Bronchial epithelial cell (primary cell): ENCODE measurements around the gene TCF4. TPM values are rescaled to one million over a fixed set of nuclear protein-coding genes. Genes with fewer than 3 reads are reported as not detected.

Source experiments
- DNase-seq: peaks from one replicate; pipeline ENCODE4 v3.0.0-alpha.2; 2010; ENCODE audit warnings: low read depth
- FAIRE-seq: peaks from 2 replicates; lab custom pipeline; 2011; peaks lifted over from hg19 to GRCh38; lab: Jason Lieb, UNC
- H3K27me3 ChIP-seq: 2 replicates; pipeline ENCODE4 v1.5.1; 2011; ENCODE audit warnings: low read length; ENCODE audit not compliant: control insufficient read depth, insufficient read depth
- H3K36me3 ChIP-seq: 2 replicates; pipeline ENCODE4 v1.5.1; 2011; ENCODE audit warnings: low read length; ENCODE audit not compliant: control insufficient read depth, insufficient read depth
- H3K4me3 ChIP-seq: 2 replicates; pipeline ENCODE4 v1.5.1; 2011; ENCODE audit warnings: mild to moderate bottlenecking, low read depth, low read length, control low read depth
- CTCF ChIP-seq: IDR thresholded peaks from 2 replicates; pipeline ENCODE4 v1.5.1; 2011; ENCODE audit warnings: mild to moderate bottlenecking, moderate library complexity, low read length, control low read depth, inconsistent platforms; ENCODE audit not compliant: insufficient read depth, severe bottlenecking
- total RNA-seq: library from RNA; depleted of rRNA; stranded (reverse); fragments of >200 nt; gene quantifications from 2 replicates; pipeline ENCODE4 v1.2.1, GENCODE V29; 2014

Gene TCF4
- total RNA-seq, 1 donor from 2014 or later, result 10.0 TPM

GRCh38 chr18:55629133-55629532 is 41.1 kb upstream of the TCF4 start:
- H3K27me3 ChIP-seq, result no peaks in the 10 kb centered on the region
- no peak for TF ChIP-seq CTCF
- DNase-seq, result no peak
- H3K36me3 ChIP-seq, result no peaks in the 10 kb centered on the region
- no peak overlapping the region for H3K4me3 ChIP-seq
- no peak for FAIRE-seq

GRCh38 chr18:55627007-55627406 is 39.0 kb upstream of the TCF4 start:
- Histone ChIP-seq H3K27me3 (no peaks in the 10 kb centered on the region), H3K36me3 (no peaks in the 10 kb centered on the region), H3K4me3 (no peak overlapping the region)
- no peak for TF ChIP-seq CTCF
- DNase-seq (no peak), FAIRE-seq (no peak)

- no peak for TF ChIP-seq CTCF
- Histone ChIP-seq H3K27me3 (no peaks in the 10 kb centered on the region), H3K4me3 (no peak overlapping the region), H3K36me3 (no peaks in the 10 kb centered on the region)
- DNase-seq, result no peak
- no peak for FAIRE-seq
These were observed 37.9 kb upstream of the TCF4 start for GRCh38 chr18:55625901-55626300.

GRCh38 chr18:55623626-55624025 is 35.6 kb upstream of the TCF4 start:
- Histone ChIP-seq H3K4me3 (no peak overlapping the region), H3K27me3 (no peaks in the 10 kb centered on the region), H3K36me3 (no peaks in the 10 kb centered on the region)
- no peak for TF ChIP-seq CTCF
- DNase-seq (no peak), FAIRE-seq (no peak)

- Histone ChIP-seq H3K27me3 (no peaks in the 10 kb centered on the region), H3K36me3 (no peaks in the 10 kb centered on the region), H3K4me3 (no peak overlapping the region)
- no peak for DNase-seq
- no peak for TF ChIP-seq CTCF
- no peak for FAIRE-seq
These were observed 22.5 kb upstream of the TCF4 start for GRCh38 chr18:55610506-55610905.

GRCh38 chr18:55609160-55609825 is 21.3 kb upstream of the TCF4 start:
- TF ChIP-seq CTCF, result no peak
- FAIRE-seq, result no peak
- H3K27me3 ChIP-seq, result no peaks in the 10 kb centered on the region
- H3K36me3 ChIP-seq, result no peaks in the 10 kb centered on the region
- H3K4me3 ChIP-seq, result no peak overlapping the region
- no peak for DNase-seq
